22Rv1 (cell line): Measurements from ENCODE around the gene RAPGEF3.

ENCODE experiments used
- H3K27ac ChIP-seq: fragments of 450-650 bp; 2 replicates; pipeline ENCODE4 v1.5.1; 2017
- CTCF ChIP-seq: fragments of 450-650 bp; IDR thresholded peaks from 2 replicates; pipeline ENCODE4 v1.5.1; 2017; ENCODE audit warnings: mild to moderate bottlenecking
- ZFX ChIP-seq: fragments of 450-650 bp; IDR thresholded peaks from 2 replicates; pipeline ENCODE4 v1.6.1; 2017; ENCODE audit warnings: antibody characterized with exemption, borderline replicate concordance

The RAPGEF3 gene

GRCh38 chr12:47795814-47796411 is 37.2 kb upstream of the RAPGEF3 start:
- TF ChIP-seq CTCF = no peak
- TF ChIP-seq ZFX = no peak
- no peak overlapping the region for H3K27ac ChIP-seq

GRCh38 chr12:47795121-47795813 is 36.6 kb upstream of the RAPGEF3 start:
- no peak for TF ChIP-seq ZFX
- no peak for TF ChIP-seq CTCF
- H3K27ac ChIP-seq = no peak overlapping the region

GRCh38 chr12:47794679-47795078 is 36.0 kb upstream of the RAPGEF3 start:
- no peak for TF ChIP-seq ZFX
- no peak for TF ChIP-seq CTCF
- H3K27ac ChIP-seq = no peak overlapping the region

GRCh38 chr12:47793015-47793681 is 34.5 kb upstream of the RAPGEF3 start:
- no peak overlapping the region for H3K27ac ChIP-seq
- TF ChIP-seq CTCF = no peak
- no peak for TF ChIP-seq ZFX

GRCh38 chr12:47791874-47792273 is 33.2 kb upstream of the RAPGEF3 start:
- H3K27ac ChIP-seq = no peak overlapping the region
- TF ChIP-seq CTCF (no peak), ZFX (no peak)

GRCh38 chr12:47791351-47791746 is 32.7 kb upstream of the RAPGEF3 start:
- no peak overlapping the region for H3K27ac ChIP-seq
- TF ChIP-seq CTCF = no peak

GRCh38 chr12:47790676-47791350 is 32.1 kb upstream of the RAPGEF3 start:
- TF ChIP-seq CTCF (no peak), ZFX (no peak)
- no peak overlapping the region for H3K27ac ChIP-seq
